Neural cell (in vitro differentiated cells): Measurements from ENCODE around the gene CDYL. TPM values are rescaled to one million over a fixed set of nuclear protein-coding genes. Genes with fewer than 3 reads are reported as not detected.
"Not testable (repeated sequence)": the region's sequence is repeated elsewhere in the genome, so short reads cannot be mapped to it uniquely, and the experiment has no call there.

ENCODE experiments used
- H2AFZ ChIP-seq: fragments of 200-600, 300-800 bp; sonication (generic), shearing (Covaris generic); 2 replicates; pipeline ENCODE4 v1.6.0; 2014; ENCODE audit warnings: low read depth, mild to moderate bottlenecking, antibody characterized with exemption, low read length, moderate library complexity
- H3F3A ChIP-seq: fragments of 200-600 bp; shearing (Covaris generic); 2 replicates; pipeline ENCODE4 v1.6.1; 2016; ENCODE audit warnings: mild to moderate bottlenecking, moderate library complexity, mixed read lengths, antibody characterized with exemption, low read length; ENCODE audit not compliant: insufficient read depth, poor library complexity, severe bottlenecking
- H3K27ac ChIP-seq: fragments of 200-600, 300-800 bp; sonication (generic), shearing (Covaris generic); 2 replicates; pipeline ENCODE4 v1.5.1; 2014; ENCODE audit warnings: mild to moderate bottlenecking, low read length, moderate library complexity
- H3K27me3 ChIP-seq: fragments of 300-800, 200-600 bp; sonication (generic), shearing (Covaris generic); 2 replicates; pipeline ENCODE4 v1.6.0; 2014; ENCODE audit warnings: mild to moderate bottlenecking, low read depth, low read length, moderate library complexity; ENCODE audit not compliant: insufficient read depth
- H3K36me3 ChIP-seq: fragments of 300-800, 200-600 bp; sonication (generic), shearing (Covaris generic); 2 replicates; pipeline ENCODE4 v1.5.1; 2014; ENCODE audit warnings: mild to moderate bottlenecking, antibody characterized with exemption, low read length, moderate library complexity; ENCODE audit not compliant: insufficient read depth
- H3K4me2 ChIP-seq: fragments of 300-800, 200-600 bp; sonication (generic), shearing (Covaris generic); 2 replicates; pipeline ENCODE4 v1.6.0; 2014; ENCODE audit warnings: mild to moderate bottlenecking, low read length
- H3K4me3 ChIP-seq: fragments of 300-800, 200-600 bp; sonication (generic), shearing (Covaris generic); 2 replicates; pipeline ENCODE4 v1.5.1; 2014; ENCODE audit warnings: mild to moderate bottlenecking, low read length, moderate library complexity
- H3K79me2 ChIP-seq: fragments of 200-600 bp; shearing (Covaris generic); replicated peaks from 2 replicates; pipeline ENCODE4 v1.6.0; 2014; ENCODE audit warnings: mild to moderate bottlenecking, low read length, moderate library complexity; ENCODE audit not compliant: insufficient read depth
- H3K9ac ChIP-seq: fragments of 300-800, 200-600 bp; sonication (generic), shearing (Covaris generic); 2 replicates; pipeline ENCODE4 v1.6.1; 2016; ENCODE audit warnings: mild to moderate bottlenecking, low read length, mixed read lengths
- H3K9me2 ChIP-seq: fragments of 200-600 bp; shearing (Covaris generic); 2 replicates; pipeline ENCODE4 v1.6.1; 2016; ENCODE audit warnings: mild to moderate bottlenecking, low read length, mixed read lengths; ENCODE audit not compliant: insufficient read depth
- H3K9me3 ChIP-seq: fragments of 200-600, 300-800 bp; sonication (generic), shearing (Covaris generic); 2 replicates; pipeline ENCODE4 v1.6.1; 2016; ENCODE audit warnings: mild to moderate bottlenecking, mixed run types, low read length, moderate library complexity, mixed read lengths
- H4K20me1 ChIP-seq: fragments of 200-600 bp; shearing (Covaris generic); 2 replicates; pipeline ENCODE4 v1.6.1; 2016; ENCODE audit warnings: mild to moderate bottlenecking, mixed run types; ENCODE audit not compliant: insufficient read depth
- EP300 ChIP-seq: fragments of 450-650 bp; conservative IDR thresholded peaks from 2 replicates; pipeline ENCODE4 v1.6.1; 2014; ENCODE audit warnings: antibody characterized with exemption, mild to moderate bottlenecking, moderate library complexity; ENCODE audit not compliant: poor library complexity, severe bottlenecking
- EZH2 ChIP-seq: fragments of 200-600, 300-800 bp; shearing (Covaris generic), sonication (generic); IDR thresholded peaks from 2 replicates; pipeline ENCODE4 v1.6.1; 2014; ENCODE audit warnings: antibody characterized with exemption, low read length, borderline replicate concordance, mild to moderate bottlenecking; ENCODE audit not compliant: insufficient read depth, poor library complexity, severe bottlenecking
- MXI1 ChIP-seq: fragments of 450-650 bp; conservative IDR thresholded peaks from 2 replicates; pipeline ENCODE4 v1.6.1; 2014; ENCODE audit warnings: antibody characterized with exemption, mild to moderate bottlenecking; ENCODE audit not compliant: poor library complexity, severe bottlenecking
- POLR2AphosphoS5 ChIP-seq: IDR thresholded peaks from 2 replicates; pipeline ENCODE4 v1.6.1; 2012
- RAD21 ChIP-seq: fragments of 450-650 bp; conservative IDR thresholded peaks from 2 replicates; pipeline ENCODE4 v1.6.1; 2014; ENCODE audit warnings: antibody characterized with exemption, mild to moderate bottlenecking, moderate library complexity
- REST ChIP-seq: IDR thresholded peaks from 2 replicates; pipeline ENCODE4 v1.6.1; 2012; ENCODE audit warnings: borderline replicate concordance
- SMC3 ChIP-seq: fragments of 450-650 bp; conservative IDR thresholded peaks from 2 replicates; pipeline ENCODE4 v1.6.1; 2014; ENCODE audit warnings: antibody characterized with exemption, mild to moderate bottlenecking, moderate library complexity; ENCODE audit not compliant: poor library complexity
- TAF1 ChIP-seq: IDR thresholded peaks from 2 replicates; pipeline ENCODE4 v1.6.1; 2012; ENCODE audit warnings: low read depth
- polyA plus RNA-seq: library from polyadenylated mRNA; depleted of rRNA; stranded (reverse); fragments of >200 nt; gene quantifications from 2 replicates; pipeline ENCODE4 v1.2.3, GENCODE V29; 2014
- TF ChIP-seq, protein P1 (sequence below): fragments of 450-650 bp; IDR thresholded peaks from 2 replicates; pipeline ENCODE4 v1.5.1; 2014; ENCODE audit warnings: antibody characterized with exemption, mild to moderate bottlenecking, moderate library complexity; ENCODE audit not compliant: poor library complexity, severe bottlenecking

The CDYL gene
- polyA plus RNA-seq, 1 donor from 2014 or later = 5.2 TPM

GRCh38 chr6:4829089-4829488, 52.9 kb downstream of the CDYL start:
- Histone ChIP-seq H3K27me3 (no peaks in the 10 kb centered on the region), H2AFZ (no peak overlapping the region), H4K20me1 (no peaks in the 10 kb centered on the region), H3F3A (no peaks in the 10 kb centered on the region), H3K9me2 (no peaks in the 10 kb centered on the region), H3K9me3 (no peaks in the 10 kb centered on the region), H3K36me3 (no peaks in the 10 kb centered on the region), H3K4me2 (no peak overlapping the region), H3K4me3 (no peak overlapping the region), H3K27ac (no peak overlapping the region), H3K79me2 (peaks cover 13% of the 10 kb centered on the region), H3K9ac (no peak overlapping the region)
- TF ChIP-seq RAD21 (no peak), SMC3 (no peak), POLR2AphosphoS5 (no peak), MXI1 (no peak), TAF1 (no peak), EP300 (no peak), REST (no peak), EZH2 (no peak)
- TF ChIP-seq, protein P1, sequence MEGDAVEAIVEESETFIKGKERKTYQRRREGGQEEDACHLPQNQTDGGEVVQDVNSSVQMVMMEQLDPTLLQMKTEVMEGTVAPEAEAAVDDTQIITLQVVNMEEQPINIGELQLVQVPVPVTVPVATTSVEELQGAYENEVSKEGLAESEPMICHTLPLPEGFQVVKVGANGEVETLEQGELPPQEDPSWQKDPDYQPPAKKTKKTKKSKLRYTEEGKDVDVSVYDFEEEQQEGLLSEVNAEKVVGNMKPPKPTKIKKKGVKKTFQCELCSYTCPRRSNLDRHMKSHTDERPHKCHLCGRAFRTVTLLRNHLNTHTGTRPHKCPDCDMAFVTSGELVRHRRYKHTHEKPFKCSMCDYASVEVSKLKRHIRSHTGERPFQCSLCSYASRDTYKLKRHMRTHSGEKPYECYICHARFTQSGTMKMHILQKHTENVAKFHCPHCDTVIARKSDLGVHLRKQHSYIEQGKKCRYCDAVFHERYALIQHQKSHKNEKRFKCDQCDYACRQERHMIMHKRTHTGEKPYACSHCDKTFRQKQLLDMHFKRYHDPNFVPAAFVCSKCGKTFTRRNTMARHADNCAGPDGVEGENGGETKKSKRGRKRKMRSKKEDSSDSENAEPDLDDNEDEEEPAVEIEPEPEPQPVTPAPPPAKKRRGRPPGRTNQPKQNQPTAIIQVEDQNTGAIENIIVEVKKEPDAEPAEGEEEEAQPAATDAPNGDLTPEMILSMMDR = no peak

DNA sequence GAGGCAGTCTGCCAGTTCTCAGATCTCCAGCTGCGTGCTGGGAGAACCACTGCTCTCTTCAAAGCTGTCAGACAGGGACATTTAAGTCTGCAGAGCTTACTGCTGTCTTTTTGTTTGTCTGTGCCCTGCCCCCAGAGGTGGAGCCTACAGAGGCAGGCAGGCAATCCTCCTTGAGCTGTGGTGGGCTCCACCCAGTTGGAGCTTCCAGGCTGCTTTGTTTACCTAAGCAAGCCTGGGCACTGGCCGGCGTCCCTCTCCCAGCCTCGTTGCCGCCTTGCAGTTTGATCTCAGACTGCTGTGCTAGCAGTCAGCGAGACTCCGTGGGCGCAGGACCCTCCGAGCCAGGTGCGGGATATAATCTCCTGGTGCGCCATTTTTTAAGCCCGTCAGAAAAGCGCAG, 59.3 kb downstream of the CDYL start:
- H3F3A ChIP-seq, H3K79me2 ChIP-seq, H3K36me3 ChIP-seq: not testable (repeated sequence)

DNA sequence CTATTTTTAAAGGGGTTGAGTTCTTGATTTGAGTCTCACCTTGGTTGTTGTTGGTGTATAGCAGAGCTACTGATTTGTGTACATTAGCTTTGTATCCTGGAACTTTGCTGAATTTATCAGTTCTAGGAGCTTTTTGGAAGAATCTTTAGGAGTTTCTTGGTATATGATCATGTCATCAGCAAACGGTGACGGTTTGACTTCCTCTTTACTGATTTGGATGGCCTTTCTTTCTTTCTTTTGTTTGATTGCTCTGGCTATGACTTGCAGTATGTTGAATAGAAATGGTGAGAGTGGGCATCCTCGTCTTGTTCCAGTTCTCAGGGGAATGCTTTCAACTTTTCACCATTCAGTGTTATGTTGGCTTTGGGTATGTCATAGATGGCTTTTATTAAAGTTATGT, 64.0 kb downstream of the CDYL start:
- Histone ChIP-seq H3K9me3 (peaks cover 17% of the 10 kb centered on the region), H3K27ac (no peak overlapping the region), H3K27me3 (no peaks in the 10 kb centered on the region), H3K36me3 (no peaks in the 10 kb centered on the region), H3K4me2 (no peak overlapping the region), H4K20me1 (no peaks in the 10 kb centered on the region), H3K4me3 (no peak overlapping the region), H3K79me2 (peaks cover 7% of the 10 kb centered on the region), H3K9ac (no peak overlapping the region), H3K9me2 (no peaks in the 10 kb centered on the region), H3F3A (no peaks in the 10 kb centered on the region), H2AFZ (no peak overlapping the region)
- no peak for TF ChIP-seq EZH2
- TF ChIP-seq RAD21 = no peak
- TF ChIP-seq, protein P1 = no peak
- TF ChIP-seq MXI1 = no peak
- no peak for TF ChIP-seq TAF1
- no peak for TF ChIP-seq POLR2AphosphoS5
- no peak for TF ChIP-seq REST
- TF ChIP-seq EP300 = no peak
- no peak for TF ChIP-seq SMC3

More for the DNA sequence above, 59.3 kb downstream of the CDYL start:
- not testable (repeated sequence) for H3K27me3 ChIP-seq, H4K20me1 ChIP-seq, H3K9me2 ChIP-seq, H3K4me3 ChIP-seq, H2AFZ ChIP-seq, H3K4me2 ChIP-seq, H3K9ac ChIP-seq, H3K27ac ChIP-seq
- peaks cover 15% of the 10 kb centered on the region for H3K9me3 ChIP-seq
